HFFc6 (cell line): ENCODE results near the gene DLX4. TPM values are rescaled to one million over a fixed set of nuclear protein-coding genes. Genes with fewer than 3 reads are reported as not detected.

Experiments used
- DNase-seq: peaks from one replicate; pipeline ENCODE4 v3.0.0-alpha.2; 2018
- H3K27ac Mint-ChIP-seq: 2 replicates; pipeline ENCODE4 v1.8.0; 2020; ENCODE audit warnings: mild to moderate bottlenecking, mixed read lengths
- H3K27me3 Mint-ChIP-seq: 2 replicates; pipeline ENCODE4 v1.8.0; 2021; ENCODE audit warnings: mild to moderate bottlenecking, moderate library complexity, mixed read lengths; ENCODE audit not compliant: insufficient read depth
- H3K36me3 Mint-ChIP-seq: 2 replicates; pipeline ENCODE4 v1.8.0; 2021; ENCODE audit warnings: low read depth, mixed read lengths
- H3K4me1 Mint-ChIP-seq: 2 replicates; pipeline ENCODE4 v1.8.0; 2020; ENCODE audit warnings: low read depth, mixed read lengths
- H3K4me3 Mint-ChIP-seq: 2 replicates; pipeline ENCODE4 v1.8.0; 2020; ENCODE audit warnings: mild to moderate bottlenecking, moderate library complexity, mixed read lengths
- H3K9me3 Mint-ChIP-seq: 2 replicates; pipeline ENCODE4 v1.8.0; 2020; ENCODE audit warnings: mild to moderate bottlenecking, mixed read lengths
- CTCF ChIP-seq: fragments of 200-600 bp; sonication (generic); IDR thresholded peaks from 2 replicates; pipeline ENCODE4 v1.5.0; 2021; ENCODE audit warnings: antibody characterized with exemption, mild to moderate bottlenecking
- total RNA-seq, 6 experiments: library from RNA; stranded (reverse); fragmentation: NEBNext Ultra II Directional; extraction: Animal tissue kit (Norgen Biotek cat#: 25700); gene quantifications; 2 replicates in 1 of 6; 3 replicates in 5 of 6; pipeline ENCODE4 v1.2.3, GENCODE V29; 2021

Gene DLX4
- total RNA-seq, 6 experiments from 2014 or later = not detected

DNA sequence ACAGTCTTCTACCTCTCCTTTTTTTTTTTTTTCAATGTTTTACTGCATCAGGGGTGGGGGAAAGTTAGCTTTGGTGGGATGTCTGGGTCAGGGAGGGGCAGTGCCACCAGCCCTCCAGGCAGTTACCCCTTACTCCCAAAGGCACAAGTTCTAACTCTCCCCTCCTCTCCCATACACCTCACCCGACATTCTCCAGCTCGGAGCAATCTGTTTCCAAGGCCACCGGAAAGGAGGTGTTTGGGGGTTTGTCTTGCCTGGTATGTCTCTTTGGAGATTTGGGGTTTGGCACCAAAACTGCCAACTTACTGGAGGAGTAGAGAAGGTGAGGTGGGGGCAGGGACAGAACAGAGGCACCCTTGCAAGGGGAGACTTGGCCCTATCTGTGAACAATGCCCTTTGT, 21.3 kb downstream of the DLX4 start:
- Mint-ChIP-seq H3K4me3 (no peak overlapping the region), H3K9me3 (no peaks in the 10 kb centered on the region), H3K4me1 (peaks cover 24% of the 10 kb centered on the region), H3K27ac (no peak overlapping the region), H3K36me3 (no peaks in the 10 kb centered on the region), H3K27me3 (peaks cover 72% of the 10 kb centered on the region)
- no peak for TF ChIP-seq CTCF
- DNase-seq = no peak

GRCh38 chr17:49990921-49991320, 21.9 kb downstream of the DLX4 start:
- peaks cover 71% of the 10 kb centered on the region for H3K27me3 Mint-ChIP-seq
- H3K36me3 Mint-ChIP-seq = no peaks in the 10 kb centered on the region
- H3K9me3 Mint-ChIP-seq = no peaks in the 10 kb centered on the region
- no peak for DNase-seq
- no peak overlapping the region for H3K27ac Mint-ChIP-seq
- no peak for TF ChIP-seq CTCF
- H3K4me1 Mint-ChIP-seq = peaks cover 27% of the 10 kb centered on the region
- H3K4me3 Mint-ChIP-seq = no peak overlapping the region

GRCh38 chr17:49991409-49991808, 22.4 kb downstream of the DLX4 start:
- TF ChIP-seq CTCF = no peak
- Mint-ChIP-seq H3K9me3 (no peaks in the 10 kb centered on the region), H3K4me1 (peaks cover 27% of the 10 kb centered on the region), H3K4me3 (no peak overlapping the region), H3K36me3 (no peaks in the 10 kb centered on the region), H3K27ac (no peak overlapping the region), H3K27me3 (peaks cover 70% of the 10 kb centered on the region)
- no peak for DNase-seq

GRCh38 chr17:49992191-49992932, 23.4 kb downstream of the DLX4 start:
- no peak overlapping the region for H3K4me3 Mint-ChIP-seq
- H3K4me1 Mint-ChIP-seq = peaks cover 27% of the 10 kb centered on the region
- no peak overlapping the region for H3K27ac Mint-ChIP-seq
- H3K27me3 Mint-ChIP-seq = peaks cover 64% of the 10 kb centered on the region
- no peak for DNase-seq
- H3K9me3 Mint-ChIP-seq = no peaks in the 10 kb centered on the region
- no peaks in the 10 kb centered on the region for H3K36me3 Mint-ChIP-seq
- TF ChIP-seq CTCF = no peak

DNA sequence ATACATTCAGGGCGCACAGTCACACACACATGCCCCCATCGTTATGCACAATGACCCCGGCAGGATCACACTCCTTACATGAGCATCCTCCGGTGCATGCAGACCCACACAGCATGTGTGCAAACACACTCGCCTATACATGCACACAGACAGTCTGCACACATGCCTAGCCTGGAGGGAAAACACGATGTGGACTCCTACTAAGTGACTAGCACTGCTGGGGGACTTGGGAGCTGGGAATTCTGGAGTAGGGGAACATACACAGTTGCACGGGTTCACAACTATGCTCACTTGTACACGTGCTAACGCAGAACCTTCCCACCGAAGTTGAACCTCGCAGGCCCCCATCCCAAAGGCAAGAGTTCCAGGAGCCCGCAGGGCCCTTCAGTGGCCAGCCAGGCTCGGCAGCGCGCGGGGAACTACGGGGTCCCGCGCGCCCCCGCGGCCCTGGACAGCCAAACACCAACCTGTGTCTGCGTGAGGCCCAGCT, 24.0 kb downstream of the DLX4 start:
- H3K36me3 Mint-ChIP-seq = no peaks in the 10 kb centered on the region
- H3K4me3 Mint-ChIP-seq = no peak overlapping the region
- no peaks in the 10 kb centered on the region for H3K9me3 Mint-ChIP-seq
- TF ChIP-seq CTCF = no peak
- H3K27me3 Mint-ChIP-seq = peaks cover 64% of the 10 kb centered on the region
- H3K4me1 Mint-ChIP-seq = peaks cover 25% of the 10 kb centered on the region
- no peak overlapping the region for H3K27ac Mint-ChIP-seq
- DNase-seq = no peak
